CMK (cell line): ENCODE measurements around the gene CLCNKB.

Experiments
- DNase-seq: peaks from one replicate; pipeline ENCODE4 v3.0.0-alpha.2; 2010; ENCODE audit warnings: low read depth

CLCNKB gene

DNA sequence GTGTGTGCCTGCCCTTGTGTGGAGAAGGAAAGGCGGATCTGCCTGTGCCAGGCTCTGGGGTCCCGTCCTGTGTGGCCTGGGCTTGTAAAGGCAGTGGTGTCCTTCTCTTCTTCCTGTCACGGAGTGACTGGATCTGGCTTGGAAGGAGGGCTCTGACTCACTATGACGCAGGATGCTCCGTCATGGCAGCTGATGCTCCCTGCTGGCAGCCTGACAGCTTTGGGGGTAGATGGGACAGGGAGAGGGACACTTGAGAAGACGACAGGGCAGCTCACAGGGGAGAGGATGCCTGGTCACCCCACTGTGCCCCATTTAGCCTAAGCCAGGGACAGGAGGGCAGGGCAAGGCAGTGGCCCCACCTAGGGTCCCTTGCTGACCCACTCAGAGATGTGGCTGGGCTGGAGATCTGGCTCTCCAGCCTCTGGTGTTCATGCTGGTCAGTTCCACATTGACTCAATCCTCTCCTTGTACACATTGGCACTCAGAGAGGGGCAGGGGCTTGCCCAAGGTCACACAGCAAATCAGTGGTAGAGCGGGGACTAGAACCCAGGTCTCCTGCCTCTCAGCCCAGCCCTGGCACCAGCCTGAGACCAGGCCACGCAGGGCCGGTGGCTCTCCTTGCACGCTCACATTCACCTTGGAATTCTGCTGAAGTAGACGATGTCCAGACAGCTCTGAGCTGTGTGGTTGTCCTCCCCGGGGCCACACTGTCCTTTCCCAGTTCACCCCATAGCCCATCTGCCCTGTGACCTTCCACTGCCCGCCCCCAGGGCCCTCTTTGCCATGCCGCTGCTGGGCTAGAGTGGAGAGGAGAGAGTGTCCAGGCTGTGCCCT is 32.7 kb downstream of the CLCNKB start:
- DNase-seq = no peak

DNA sequence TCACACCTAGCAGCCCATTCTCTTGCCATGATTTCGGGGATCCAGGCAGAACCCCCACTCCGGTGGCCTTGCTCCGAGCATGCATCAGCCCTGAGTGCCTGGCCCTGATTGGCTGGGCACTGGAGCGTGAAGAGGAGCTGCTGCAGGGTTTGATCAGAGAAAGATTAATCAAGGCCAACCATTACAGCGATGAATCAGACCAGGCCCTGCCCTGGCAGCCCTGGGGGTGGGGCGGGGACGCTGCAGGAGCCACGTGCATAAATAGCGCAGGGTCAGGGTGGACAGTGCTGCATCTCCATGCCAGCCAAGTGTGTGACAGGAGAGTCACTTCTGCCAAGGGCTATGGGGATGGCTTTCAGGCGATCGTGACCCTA is 33.3 kb downstream of the CLCNKB start:
- no peak for DNase-seq

DNA sequence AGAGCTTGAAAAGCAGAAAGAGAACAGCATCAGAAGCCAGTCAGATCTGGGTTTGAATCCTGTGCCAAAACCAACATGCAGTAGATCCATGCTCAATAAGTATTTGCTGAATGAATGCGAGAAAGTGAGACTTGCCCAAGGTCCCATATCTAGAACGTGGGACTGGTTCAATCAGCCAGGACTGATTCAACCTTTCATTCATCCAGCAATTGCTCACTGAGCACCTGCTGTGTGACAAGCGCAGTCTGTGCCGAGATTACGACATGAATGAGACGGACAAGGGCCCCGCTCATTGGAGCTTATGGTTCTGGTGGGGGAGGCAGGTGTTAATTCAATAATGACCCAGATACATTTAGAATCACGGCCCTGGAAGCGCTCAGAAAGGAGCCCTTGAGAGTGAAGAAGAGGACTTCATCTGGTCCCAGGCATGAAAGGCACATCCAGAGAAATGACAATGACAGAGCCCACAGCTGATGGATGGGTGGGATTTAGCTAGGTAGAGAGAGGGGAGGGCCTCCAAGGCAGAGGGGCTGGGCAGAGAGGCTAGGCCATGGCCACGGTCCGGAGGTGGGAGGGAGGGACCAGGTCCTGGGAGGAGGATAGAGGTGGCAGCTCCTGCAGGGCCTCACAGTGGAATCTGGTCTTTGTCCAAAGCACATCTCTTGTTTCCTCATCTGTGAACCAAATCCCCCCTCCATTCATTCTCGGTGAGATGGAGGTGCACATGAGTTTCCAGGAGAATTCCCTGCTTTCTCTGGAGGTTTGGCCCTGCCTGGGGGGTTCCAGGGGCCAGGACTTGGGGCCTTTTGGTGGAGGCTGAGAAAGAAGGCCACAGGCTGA is 34.0 kb downstream of the CLCNKB start:
- DNase-seq = no peak

- no peak for DNase-seq
Observed at GRCh38 chr1:16078925-16079656, 35.5 kb downstream of the CLCNKB start.

- DNase-seq = no peak
Observed at GRCh38 chr1:16080422-16081150, 37.0 kb downstream of the CLCNKB start.

GRCh38 chr1:16081636-16082035 is 38.1 kb downstream of the CLCNKB start:
- DNase-seq = no peak

GRCh38 chr1:16082283-16083038 is 38.9 kb downstream of the CLCNKB start:
- DNase-seq = peak; percentile 36

- DNase-seq = no peak
Observed at GRCh38 chr1:16083486-16083885, 39.9 kb downstream of the CLCNKB start.

GRCh38 chr1:16085522-16085921 is 41.9 kb downstream of the CLCNKB start:
- peak; percentile 18 for DNase-seq

DNA sequence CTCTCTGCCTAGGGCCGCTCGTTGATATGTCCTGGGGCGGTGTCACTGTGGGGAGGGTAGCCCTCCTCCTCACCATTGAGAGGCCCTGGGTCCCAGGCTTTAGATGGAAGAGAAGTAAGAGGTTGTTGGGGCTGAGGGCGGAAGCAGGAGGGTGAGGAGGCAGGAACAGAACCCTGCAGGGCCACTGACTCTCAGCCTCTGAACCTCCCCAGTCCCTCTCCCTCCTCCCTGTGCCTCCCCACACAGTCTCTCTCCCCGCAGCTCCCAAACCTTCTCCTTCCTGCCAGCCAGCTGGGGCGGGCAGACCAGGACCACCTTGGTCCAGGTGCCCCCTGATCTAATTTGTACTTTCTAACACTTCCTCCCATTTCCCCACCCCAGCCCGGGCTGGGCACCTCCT is 44.2 kb downstream of the CLCNKB start:
- DNase-seq = no peak

- DNase-seq = no peak
Observed at GRCh38 chr1:16088351-16088911, 44.8 kb downstream of the CLCNKB start.

GRCh38 chr1:16088996-16089395 is 45.4 kb downstream of the CLCNKB start:
- no peak for DNase-seq

GRCh38 chr1:16090076-16090826 is 46.7 kb downstream of the CLCNKB start:
- no peak for DNase-seq

DNA sequence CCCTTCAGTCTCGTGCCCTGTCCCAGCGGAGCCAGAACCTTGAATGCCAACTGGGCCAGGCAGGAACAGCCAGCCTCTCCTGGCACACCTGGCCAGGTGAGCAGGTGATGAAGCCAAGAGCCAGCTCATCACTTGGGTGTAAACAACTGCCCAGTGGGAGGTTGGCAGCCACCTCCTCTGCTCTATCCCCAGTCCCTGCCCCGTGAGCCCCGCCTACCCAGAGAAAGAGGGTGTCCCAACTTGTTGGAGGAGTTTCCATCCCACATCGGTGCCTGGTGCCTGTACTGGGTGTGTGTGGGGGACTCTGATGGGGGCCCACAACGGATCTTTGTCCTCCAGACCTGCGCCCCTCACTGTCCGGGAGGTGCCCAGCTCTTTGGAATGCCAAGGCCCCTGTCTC is 47.7 kb downstream of the CLCNKB start:
- no peak for DNase-seq

- DNase-seq = no peak
Observed at GRCh38 chr1:16092097-16092922, 48.7 kb downstream of the CLCNKB start.

GRCh38 chr1:16092923-16093511 is 49.4 kb downstream of the CLCNKB start:
- no peak for DNase-seq

DNA sequence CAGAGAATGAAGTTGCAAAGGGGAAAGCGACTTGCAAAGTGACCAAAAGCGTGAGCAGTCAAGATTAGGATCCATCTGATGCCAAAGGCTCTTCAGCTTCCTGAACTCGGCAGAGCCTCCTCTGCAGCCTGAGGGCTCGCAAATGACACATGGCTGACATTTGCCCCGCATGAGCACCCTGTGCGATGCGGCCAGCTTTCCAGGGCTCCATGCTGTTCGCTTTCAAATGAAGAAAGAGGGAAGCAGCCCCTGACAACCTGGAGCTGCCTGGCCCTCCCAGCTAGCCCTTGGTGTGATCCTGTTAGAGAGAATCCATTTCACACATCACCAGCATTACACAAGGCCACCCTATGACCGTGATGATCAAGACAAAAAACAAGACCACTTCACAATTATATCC is 50.0 kb downstream of the CLCNKB start:
- DNase-seq = no peak

- no peak for DNase-seq
Observed at GRCh38 chr1:16094453-16095158, 51.0 kb downstream of the CLCNKB start.
